ENCODE data around the gene SC5D.

GRCh38 chr11:121282386-121282785, 10.2 kb upstream of the SC5D start:
- TF ChIP-seq CTCF (IDR thresholded peaks at IDR 0.05) (no peak), POLR2A (IDR thresholded peaks at IDR 0.05) (no peak)
